ENCODE results near the gene KNOP1.

The KNOP1 gene

GRCh38 chr16:19708296-19709205, 9.5 kb downstream of the KNOP1 start:
- ChIA-PET CTCF (interaction anchor here (1.3 kb wide), 1 partner anchor 178 kb away, joined by 3 read pairs; no protein-coding TSS in a partner anchor), POLR2A (no interaction called here)
- TF ChIP-seq SP1 (IDR thresholded peaks at IDR 0.05), result no peak
- no peak for TF ChIP-seq ARNT (IDR thresholded peaks at IDR 0.05)
- TF ChIP-seq FOXK2 (IDR thresholded peaks at IDR 0.05), result no peak
- no peak for TF ChIP-seq FOXA1 (IDR thresholded peaks at IDR 0.05)
- no peak for TF ChIP-seq CTBP1 (IDR thresholded peaks at IDR 0.05; ENCODE audit: borderline replicate concordance)
- no peak for TF ChIP-seq NFRKB (IDR thresholded peaks at IDR 0.05)
- TF ChIP-seq PKNOX1 (IDR thresholded peaks at IDR 0.05), result no peak
- no peak for TF ChIP-seq ZNF384 (IDR thresholded peaks at IDR 0.05)
- no peak for TF ChIP-seq FOXM1 (IDR thresholded peaks at IDR 0.05; ENCODE audit: borderline replicate concordance)
- no peak for TF ChIP-seq TARDBP (IDR thresholded peaks at IDR 0.05)
- TF ChIP-seq SUZ12 (IDR thresholded peaks at IDR 0.05), result no peak
- TF ChIP-seq HDGF (IDR thresholded peaks at IDR 0.05; ENCODE audit: borderline replicate concordance), result no peak
- no peak for TF ChIP-seq L3MBTL2 (conservative IDR thresholded peaks at IDR 0.05)
- TF ChIP-seq ELF4 (IDR thresholded peaks at IDR 0.05), result no peak
- no peak for TF ChIP-seq LEF1 (IDR thresholded peaks at IDR 0.05; ENCODE audit: borderline replicate concordance)
- no peak for TF ChIP-seq BHLHE40 (IDR thresholded peaks at IDR 0.05; ENCODE audit: borderline replicate concordance)
- DNase-seq (ENCODE audit: extremely low spot score), result no peak

- DNase-seq (ENCODE audit: extremely low spot score), result no peak
- TF ChIP-seq LEF1 (IDR thresholded peaks at IDR 0.05; ENCODE audit: borderline replicate concordance), result no peak
- ChIA-PET POLR2A (interaction anchor here (1.8 kb wide), 1 partner anchor 11 kb away, joined by 4 read pairs; no protein-coding TSS in a partner anchor), CTCF (no interaction called here)
Observed at GRCh38 chr16:19707569-19708295, 10.3 kb downstream of the KNOP1 start.

- TF ChIP-seq FOXK2 (IDR thresholded peaks at IDR 0.05) (no peak), L3MBTL2 (conservative IDR thresholded peaks at IDR 0.05) (no peak), CTBP1 (IDR thresholded peaks at IDR 0.05; ENCODE audit: borderline replicate concordance) (no peak), LEF1 (IDR thresholded peaks at IDR 0.05; ENCODE audit: borderline replicate concordance) (no peak), SP1 (IDR thresholded peaks at IDR 0.05) (no peak), FOXA1 (IDR thresholded peaks at IDR 0.05) (no peak), ELF4 (IDR thresholded peaks at IDR 0.05) (no peak), ARNT (IDR thresholded peaks at IDR 0.05) (no peak), ZNF384 (IDR thresholded peaks at IDR 0.05) (no peak)
- CTCF ChIA-PET, result interaction anchor here (0.5 to 0.6 kb wide), 2 partner anchors 11 to 662 kb away, joined by 5 to 8 read pairs; no protein-coding TSS in a partner anchor
- POLR2A ChIA-PET, result interaction anchor here (1.8 kb wide), 1 partner anchor 10 kb away, joined by 4 read pairs; no protein-coding TSS in a partner anchor
Observed at GRCh38 chr16:19706846-19707245, 11.2 kb downstream of the KNOP1 start.

GRCh38 chr16:19705843-19706242, 12.2 kb downstream of the KNOP1 start:
- ChIA-PET POLR2A (interaction anchor here (1.1 to 1.8 kb wide), 2 partner anchors 9 to 12 kb away, joined by 3 to 4 read pairs; partner anchors contain the start of genes IQCK and KNOP1), CTCF (no interaction called here)
- no peak for DNase-seq (ENCODE audit: extremely low spot score)
- no peak for TF ChIP-seq L3MBTL2 (conservative IDR thresholded peaks at IDR 0.05)
- TF ChIP-seq TARDBP (IDR thresholded peaks at IDR 0.05), result no peak
- no peak for TF ChIP-seq BHLHE40 (IDR thresholded peaks at IDR 0.05; ENCODE audit: borderline replicate concordance)
- no peak for TF ChIP-seq FOXK2 (IDR thresholded peaks at IDR 0.05)
- TF ChIP-seq FOXM1 (IDR thresholded peaks at IDR 0.05; ENCODE audit: borderline replicate concordance), result no peak
- no peak for TF ChIP-seq PKNOX1 (IDR thresholded peaks at IDR 0.05)
- no peak for TF ChIP-seq SP1 (IDR thresholded peaks at IDR 0.05)
- TF ChIP-seq HDGF (IDR thresholded peaks at IDR 0.05; ENCODE audit: borderline replicate concordance), result no peak
- no peak for TF ChIP-seq LEF1 (IDR thresholded peaks at IDR 0.05; ENCODE audit: borderline replicate concordance)
- no peak for TF ChIP-seq NFRKB (IDR thresholded peaks at IDR 0.05)
- TF ChIP-seq CTBP1 (IDR thresholded peaks at IDR 0.05; ENCODE audit: borderline replicate concordance), result no peak
- TF ChIP-seq FOXA1 (IDR thresholded peaks at IDR 0.05), result no peak
- no peak for TF ChIP-seq SUZ12 (IDR thresholded peaks at IDR 0.05)
- TF ChIP-seq ZNF384 (IDR thresholded peaks at IDR 0.05), result no peak
- TF ChIP-seq ARNT (IDR thresholded peaks at IDR 0.05), result no peak

More at GRCh38 chr16:19706846-19707245, 11.2 kb downstream of the KNOP1 start:
- no peak for DNase-seq (ENCODE audit: extremely low spot score)

GRCh38 chr16:19705146-19705501, 12.9 kb downstream of the KNOP1 start:
- no peak for DNase-seq (ENCODE audit: extremely low spot score)
- CTCF ChIA-PET, result no interaction called here
- TF ChIP-seq L3MBTL2 (conservative IDR thresholded peaks at IDR 0.05) (no peak), HDGF (IDR thresholded peaks at IDR 0.05; ENCODE audit: borderline replicate concordance) (no peak), ZNF384 (IDR thresholded peaks at IDR 0.05) (no peak), CTBP1 (IDR thresholded peaks at IDR 0.05; ENCODE audit: borderline replicate concordance) (no peak), LEF1 (IDR thresholded peaks at IDR 0.05; ENCODE audit: borderline replicate concordance) (no peak), ELF4 (IDR thresholded peaks at IDR 0.05) (no peak), ARNT (IDR thresholded peaks at IDR 0.05) (no peak)
- POLR2A ChIA-PET, result interaction anchor here (1.1 kb wide), 1 partner anchor 13 kb away, joined by 3 read pairs; the partner anchor contains the start of genes IQCK and KNOP1
